ENCODE results near the gene PSMC5.
"Not testable (repeated sequence)": the region's sequence is repeated elsewhere in the genome, so short reads cannot be mapped to it uniquely, and the experiment has no call there.

- TF ChIP-seq TSHZ2 (CRISPR knock-in tag; IDR thresholded peaks at IDR 0.05); CSRNP3 (CRISPR knock-in tag; IDR thresholded peaks at IDR 0.05); ZNF8 (CRISPR knock-in tag; IDR thresholded peaks at IDR 0.05); TOX (CRISPR knock-in tag; IDR thresholded peaks at IDR 0.05; ENCODE audit: borderline replicate concordance); ZFP3 (CRISPR knock-in tag; IDR thresholded peaks at IDR 0.05); SNAI2 (CRISPR knock-in tag; IDR thresholded peaks at IDR 0.05); ARNTL (CRISPR knock-in tag; IDR thresholded peaks at IDR 0.05; ENCODE audit: borderline replicate concordance, low read depth); PATZ1 (CRISPR knock-in tag; IDR thresholded peaks at IDR 0.05; ENCODE audit: borderline replicate concordance); TCF4 (CRISPR knock-in tag; IDR thresholded peaks at IDR 0.05; ENCODE audit: borderline replicate concordance); ZFP30 (CRISPR knock-in tag; IDR thresholded peaks at IDR 0.05): not testable (repeated sequence)
Measured at GRCh38 chr17:63870292-63870665, 43.0 kb downstream of the PSMC5 start.
